Measurements from ENCODE around the gene GMPPB.

DNA sequence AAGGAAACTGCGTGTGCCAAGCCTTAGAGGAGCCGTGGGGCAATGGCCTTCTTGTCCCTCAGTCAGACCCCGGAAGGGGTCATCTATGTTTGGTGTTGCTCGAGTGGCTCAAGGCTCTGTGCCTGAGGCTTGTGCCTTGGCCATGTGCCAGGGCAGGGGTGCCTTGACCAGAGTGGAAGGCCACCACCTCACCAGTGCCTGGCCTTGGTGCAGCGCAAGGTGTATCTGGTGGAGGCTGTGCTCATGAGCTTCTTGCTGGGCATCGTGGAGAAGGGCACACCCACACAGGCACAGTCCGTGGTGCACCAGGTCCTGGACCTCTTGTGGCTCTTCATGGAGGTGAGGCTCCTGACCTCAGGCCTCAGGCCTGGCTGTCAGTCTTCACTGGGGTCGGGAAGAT is 23.7 kb downstream of the GMPPB start:
- TF ChIP-seq, protein P1, sequence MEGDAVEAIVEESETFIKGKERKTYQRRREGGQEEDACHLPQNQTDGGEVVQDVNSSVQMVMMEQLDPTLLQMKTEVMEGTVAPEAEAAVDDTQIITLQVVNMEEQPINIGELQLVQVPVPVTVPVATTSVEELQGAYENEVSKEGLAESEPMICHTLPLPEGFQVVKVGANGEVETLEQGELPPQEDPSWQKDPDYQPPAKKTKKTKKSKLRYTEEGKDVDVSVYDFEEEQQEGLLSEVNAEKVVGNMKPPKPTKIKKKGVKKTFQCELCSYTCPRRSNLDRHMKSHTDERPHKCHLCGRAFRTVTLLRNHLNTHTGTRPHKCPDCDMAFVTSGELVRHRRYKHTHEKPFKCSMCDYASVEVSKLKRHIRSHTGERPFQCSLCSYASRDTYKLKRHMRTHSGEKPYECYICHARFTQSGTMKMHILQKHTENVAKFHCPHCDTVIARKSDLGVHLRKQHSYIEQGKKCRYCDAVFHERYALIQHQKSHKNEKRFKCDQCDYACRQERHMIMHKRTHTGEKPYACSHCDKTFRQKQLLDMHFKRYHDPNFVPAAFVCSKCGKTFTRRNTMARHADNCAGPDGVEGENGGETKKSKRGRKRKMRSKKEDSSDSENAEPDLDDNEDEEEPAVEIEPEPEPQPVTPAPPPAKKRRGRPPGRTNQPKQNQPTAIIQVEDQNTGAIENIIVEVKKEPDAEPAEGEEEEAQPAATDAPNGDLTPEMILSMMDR (IDR thresholded peaks at IDR 0.05): no peak
- TF ChIP-seq POLR2AphosphoS5 (IDR thresholded peaks at IDR 0.05): no peak
- no peak for TF ChIP-seq EP300 (IDR thresholded peaks at IDR 0.05)
- no peak for TF ChIP-seq POLR2A (IDR thresholded peaks at IDR 0.05)

All from gastroesophageal sphincter (tissue), 3 donors.